Lung (tissue), 12 donors: Measurements from ENCODE around the gene CBFB. TPM values are rescaled to one million over a fixed set of nuclear protein-coding genes. Genes with fewer than 3 reads are reported as not detected.

Experiments used
- ATAC-seq: fragments of 200-7000 bp; cut with Tn5 transposase; one replicate; pipeline ENCODE4 v1.9.1; 2020; ENCODE audit warnings: moderate number of reproducible peaks; ENCODE audit not compliant: insufficient read depth, low FRiP score
- DNase-seq, 3 donors: peaks; one replicate each; pipeline ENCODE4 v3.0.0-alpha.2; 2013 to 2017
- H3K27ac ChIP-seq, 2 donors: one replicate each; pipeline ENCODE4 v1.5.1; 2013; ENCODE audit warnings: mild to moderate bottlenecking in 2 of 2, moderate library complexity in 2 of 2, control low read depth in 1 of 2, inconsistent platforms in 1 of 2, low read depth in 1 of 2, low read length in 1 of 2
- H3K27me3 ChIP-seq, 3 donors: one replicate each; pipeline ENCODE4 v1.5.1; 2013; ENCODE audit warnings: low read length in 2 of 3; ENCODE audit not compliant: control insufficient read depth in 3 of 3, insufficient read depth in 3 of 3
- H3K36me3 ChIP-seq, 4 donors: one replicate each; pipeline ENCODE4 v1.5.1; 2013; ENCODE audit warnings: low read length in 4 of 4, mild to moderate bottlenecking in 1 of 4, moderate library complexity in 1 of 4; ENCODE audit not compliant: control insufficient read depth in 4 of 4, insufficient read depth in 4 of 4
- H3K4me1 ChIP-seq, 5 donors: one replicate each; pipeline ENCODE4 v1.5.1; 2013; ENCODE audit warnings: low read length in 5 of 5, mild to moderate bottlenecking in 2 of 5, moderate library complexity in 1 of 5; ENCODE audit not compliant: control insufficient read depth in 5 of 5, insufficient read depth in 5 of 5
- H3K4me3 ChIP-seq: one replicate; pipeline ENCODE4 v1.5.1; 2013; ENCODE audit warnings: mild to moderate bottlenecking, control low read depth, moderate library complexity
- H3K9ac ChIP-seq, 2 donors: one replicate each; pipeline ENCODE4 v1.5.1; 2013; ENCODE audit warnings: low read length in 2 of 2, control low read depth in 1 of 2; ENCODE audit not compliant: insufficient read depth in 1 of 2
- H3K9me3 ChIP-seq, 4 donors: one replicate each; pipeline ENCODE4 v1.5.1; 2013; ENCODE audit warnings: low read length in 3 of 4, mild to moderate bottlenecking in 1 of 4, moderate library complexity in 1 of 4; ENCODE audit not compliant: control insufficient read depth in 4 of 4, insufficient read depth in 3 of 4
- CTCF ChIP-seq: IDR thresholded peaks from 2 replicates; pipeline ENCODE4 v1.5.1; 2012; ENCODE audit warnings: mild to moderate bottlenecking; ENCODE audit errors: control extremely low read depth, extremely low read depth
- WGBS, 2 donors: extraction: QIAGEN DNeasy Blood & Tissue Kit; methylation state at CpG; one replicate each; pipeline ENCODE4 v1.1.7; 2013; 5-methylcytosine and 5-hydroxymethylcytosine counted together
- polyA plus RNA-seq, 2 donors: library from polyadenylated mRNA; stranded (reverse); fragments of 200-250 nt; gene quantifications; one replicate each; pipeline ENCODE4 v1.2.1, GENCODE V29; 2013
- total RNA-seq, 2 donors: library from RNA; depleted of rRNA in 1 of 2; stranded (reverse); fragments of >200 nt in 1 of 2; gene quantifications; one replicate each; pipeline ENCODE4 v1.2.1, GENCODE V29; 2014 to 2021
- donor health status: control.
- donor health status: control.
- donor health status: Bipolar disorder and iron deficiency.
- donor health status: healthy.
- donor health status: DM: yes; HTN: yes; CAD: no.

Gene CBFB
- total and polyA plus RNA-seq, 4 donors, result 23.3 to 59.4 (median 38.6) TPM

GRCh38 chr16:67016681-67017420, 12.1 kb upstream of the CBFB start:
- Histone ChIP-seq H3K27ac (no peak overlapping the region), H3K9ac (no peak overlapping the region), H3K4me3 (no peak overlapping the region), H3K27me3 (no peaks in the 10 kb centered on the region), H3K4me1 (peaks cover 0 to 18% (median 7%) of the 10 kb centered on the region in 5 donors), H3K9me3 (no peaks in the 10 kb centered on the region), H3K36me3 (no peaks in the 10 kb centered on the region)
- 90 to 91% methylated on average over 5 of the region's 5 CpGs for WGBS, 2 donors
- no peak for DNase-seq
- no peak for TF ChIP-seq CTCF
- no peak for ATAC-seq

- 90 to 96% methylated on average over 4 of the region's 4 CpGs for WGBS, 2 donors
- DNase-seq (no peak), ATAC-seq (no peak)
- no peaks in the 10 kb centered on the region for H3K36me3 ChIP-seq
- H3K4me3 ChIP-seq, result no peak overlapping the region
- no peaks in the 10 kb centered on the region for H3K27me3 ChIP-seq
- TF ChIP-seq CTCF, result no peak
- H3K4me1 ChIP-seq, result peaks cover 0 to 18% (median 7%) of the 10 kb centered on the region in 5 donors
- no peaks in the 10 kb centered on the region for H3K9me3 ChIP-seq
- H3K27ac ChIP-seq, result no peak overlapping the region
- no peak overlapping the region for H3K9ac ChIP-seq
Observed at GRCh38 chr16:67017421-67017750, 11.6 kb upstream of the CBFB start.

GRCh38 chr16:67017810-67018488, 11.0 kb upstream of the CBFB start:
- no peak overlapping the region for H3K27ac ChIP-seq
- WGBS, 2 donors, result 31 to 39% methylated on average over 6 of the region's 6 CpGs
- ATAC-seq, result peak; percentile 69
- no peaks in the 10 kb centered on the region for H3K9me3 ChIP-seq
- peaks cover 0 to 18% (median 7%) of the 10 kb centered on the region in 5 donors for H3K4me1 ChIP-seq
- peak; percentile 69 to 78 (median 77) for DNase-seq
- TF ChIP-seq CTCF, result peak; percentile 73
- no peaks in the 10 kb centered on the region for H3K36me3 ChIP-seq
- H3K27me3 ChIP-seq, result no peaks in the 10 kb centered on the region
- H3K4me3 ChIP-seq, result no peak overlapping the region
- H3K9ac ChIP-seq, result no peak overlapping the region
